Kidney glomerular epithelial cell (primary cell): ENCODE results near the gene SULF2.

Experiments
- DNase-seq: peaks from one replicate; lab custom pipeline; 2025; lab: John Stamatoyannopoulos, UW

SULF2 gene

DNA sequence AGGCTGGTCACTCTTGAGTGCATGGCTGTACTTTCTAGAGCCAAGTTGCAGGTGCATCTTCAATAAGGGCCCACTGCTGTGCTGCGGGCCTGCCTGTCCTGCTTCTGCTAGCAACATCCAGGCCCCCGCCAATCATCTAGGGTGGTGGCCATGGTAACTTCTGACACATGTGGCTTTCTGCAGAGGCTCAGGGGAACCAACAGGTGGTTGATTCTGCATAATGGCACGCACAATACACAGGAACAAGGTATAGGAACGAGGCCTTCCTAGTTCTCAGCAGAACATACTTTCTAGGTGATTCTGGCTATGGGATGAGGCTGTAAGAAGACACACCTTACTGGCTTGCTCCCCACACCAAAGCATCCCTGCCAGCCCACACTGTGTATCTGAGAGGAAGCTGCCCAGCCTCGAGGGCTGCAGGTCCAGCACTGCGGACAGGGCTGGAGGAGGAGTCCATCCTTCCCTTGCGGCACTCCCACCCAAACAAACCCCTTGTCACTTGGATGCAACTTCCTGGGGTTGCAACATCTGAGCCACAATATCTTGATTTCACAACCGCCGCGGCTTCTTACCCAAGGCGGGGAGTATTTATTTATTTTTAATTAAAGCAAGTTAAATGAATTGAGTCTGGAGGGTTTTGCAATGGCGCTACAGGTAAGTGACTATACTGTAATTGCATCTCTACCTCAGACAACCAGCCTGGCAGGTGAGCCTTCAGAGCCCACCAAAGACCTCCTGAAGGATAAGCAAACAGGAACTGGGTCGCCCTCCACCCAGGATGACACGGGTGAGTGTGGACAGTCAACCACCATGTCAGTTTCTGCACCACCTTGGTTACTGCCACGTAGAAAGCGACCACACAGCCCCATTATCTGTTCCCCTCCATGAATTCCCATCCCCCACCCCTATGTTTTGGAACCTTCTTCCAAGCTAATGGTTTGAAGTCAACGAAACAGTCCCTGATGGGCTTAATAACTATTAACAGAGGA lies 49.6 kb downstream of the SULF2 start:
- no peak for DNase-seq

DNA sequence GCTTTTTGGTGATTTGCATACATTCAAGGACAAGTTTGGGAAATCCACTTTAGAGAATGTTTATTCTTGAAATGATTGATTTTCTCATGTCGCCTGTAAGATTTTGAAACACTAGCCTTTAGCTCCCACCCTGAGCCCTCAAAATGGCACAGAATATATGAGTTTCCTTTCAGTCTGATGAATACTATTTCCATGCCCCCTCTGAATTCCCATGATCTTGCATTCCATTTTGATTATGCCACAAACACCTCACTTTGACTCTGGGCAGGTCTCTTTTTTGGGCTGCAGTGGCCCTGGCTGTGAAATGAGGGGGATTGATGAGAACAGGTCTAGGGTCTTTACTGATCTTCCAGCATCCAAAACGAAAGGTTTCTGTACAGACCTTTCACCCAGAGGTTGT lies 50.4 kb downstream of the SULF2 start:
- DNase-seq: no peak

DNA sequence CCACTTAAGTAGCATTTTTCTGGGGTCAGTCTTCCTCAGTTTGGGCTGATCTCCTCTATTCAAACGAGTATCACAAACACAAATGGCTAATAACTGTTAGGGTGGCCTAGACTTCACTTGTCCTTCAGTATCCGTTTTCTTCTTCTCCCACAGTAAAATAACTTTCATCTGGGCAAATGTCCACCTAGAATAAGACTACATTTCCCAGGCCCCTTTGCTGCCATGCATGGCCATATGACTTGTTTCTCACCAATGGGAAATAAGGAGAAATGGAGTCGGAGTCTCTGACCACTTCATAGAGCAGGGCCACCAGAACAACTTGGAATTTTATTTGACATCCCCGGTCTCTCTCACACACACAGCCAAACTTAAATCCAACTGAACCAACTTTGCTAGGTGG lies 51.4 kb downstream of the SULF2 start:
- no peak for DNase-seq

DNA sequence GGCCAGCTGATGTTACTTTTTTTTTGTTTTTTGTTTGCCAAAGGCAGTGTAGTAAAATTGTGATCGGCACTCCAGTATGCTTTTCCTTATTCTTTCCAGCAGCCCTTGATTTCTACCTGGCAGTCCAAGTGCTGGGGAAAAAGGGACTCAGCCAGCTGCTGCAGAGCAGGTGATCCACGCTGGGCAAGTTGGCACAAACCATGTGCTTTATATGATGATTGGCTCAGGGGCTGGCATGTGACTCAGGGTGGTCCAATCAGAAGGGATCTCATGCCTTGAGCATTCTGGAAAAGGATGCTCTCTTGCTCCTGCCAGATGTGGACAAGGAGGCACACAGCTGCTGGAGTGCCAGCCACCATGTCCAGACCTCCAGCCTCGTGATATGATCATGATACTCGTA lies 54.5 kb downstream of the SULF2 start:
- no peak for DNase-seq

DNA sequence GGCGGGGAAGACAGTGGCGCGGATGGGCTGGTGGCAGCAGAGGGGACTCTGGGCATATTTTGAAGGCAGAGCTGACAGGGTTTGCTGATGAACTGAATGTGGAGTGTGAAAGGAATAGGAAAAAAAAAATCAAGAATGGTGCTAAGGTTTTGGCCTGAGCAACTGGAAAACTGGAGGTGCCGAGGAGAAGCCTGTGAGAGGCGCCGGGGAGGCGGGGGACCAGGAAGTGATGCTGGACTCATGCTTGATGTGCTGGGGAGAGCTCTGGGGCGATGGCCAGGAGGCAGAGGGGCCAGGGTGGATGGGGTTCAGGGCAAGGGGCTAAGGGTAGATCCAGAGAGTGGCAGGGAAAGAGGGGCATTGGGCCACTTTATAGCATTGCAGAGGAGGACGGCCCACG lies 55.8 kb downstream of the SULF2 start:
- DNase-seq: no peak

DNA sequence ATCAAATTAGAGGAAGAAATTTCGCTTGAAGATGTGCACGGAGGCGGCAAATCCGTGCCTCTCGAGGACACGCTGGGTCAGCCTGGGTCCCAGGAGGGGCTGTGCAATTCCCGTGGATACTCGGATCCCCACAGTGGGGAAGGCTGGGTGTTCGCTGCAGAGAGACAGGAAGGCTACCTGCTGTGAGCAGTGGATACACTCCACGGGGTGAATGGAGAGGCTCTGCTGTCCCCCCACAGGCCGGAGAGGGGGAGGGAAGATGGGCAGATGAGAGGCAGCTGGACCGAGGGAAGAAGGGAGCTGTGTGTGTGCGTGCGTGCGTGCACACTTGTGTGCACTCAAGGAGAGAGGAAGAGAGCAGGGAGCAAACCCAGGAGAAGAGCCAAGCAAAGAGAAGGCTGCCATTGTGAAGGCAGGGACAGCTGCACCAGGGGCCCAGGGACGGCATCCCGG lies 57.3 kb downstream of the SULF2 start:
- no peak for DNase-seq

DNA sequence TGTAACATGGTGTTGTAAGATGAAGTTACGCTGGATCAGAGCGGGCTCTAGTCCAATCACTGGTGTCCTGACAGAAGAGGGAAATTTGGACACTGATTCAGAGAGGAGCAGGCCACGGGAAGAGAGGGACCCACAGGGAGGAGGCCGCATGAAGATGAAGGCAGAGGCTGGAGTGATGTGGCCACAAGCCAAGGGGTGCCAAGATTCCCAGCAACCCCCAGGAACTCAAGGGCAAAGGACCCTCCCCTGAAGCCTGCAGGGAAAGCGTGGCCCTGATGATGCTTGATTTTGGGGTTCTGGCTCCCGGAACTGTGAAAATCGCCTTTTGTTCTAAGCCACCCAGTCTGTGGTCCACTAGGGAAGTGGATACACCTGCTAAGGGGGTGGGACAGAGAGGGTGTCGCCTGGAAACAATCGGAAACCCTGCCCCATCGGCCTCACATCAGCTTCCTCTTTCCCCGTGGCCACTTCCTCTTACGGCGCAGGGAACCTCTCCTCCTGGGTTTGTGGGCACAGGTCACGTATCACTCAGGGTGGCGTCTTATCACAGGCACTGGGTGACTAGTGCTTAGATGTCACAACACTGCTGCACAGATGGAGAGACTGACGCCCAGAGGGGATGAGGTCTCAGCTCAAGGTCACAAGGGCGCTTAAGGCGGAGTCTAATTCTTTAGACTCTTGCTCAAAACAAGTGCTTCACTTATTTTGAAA lies 58.0 kb downstream of the SULF2 start:
- DNase-seq: no peak

DNA sequence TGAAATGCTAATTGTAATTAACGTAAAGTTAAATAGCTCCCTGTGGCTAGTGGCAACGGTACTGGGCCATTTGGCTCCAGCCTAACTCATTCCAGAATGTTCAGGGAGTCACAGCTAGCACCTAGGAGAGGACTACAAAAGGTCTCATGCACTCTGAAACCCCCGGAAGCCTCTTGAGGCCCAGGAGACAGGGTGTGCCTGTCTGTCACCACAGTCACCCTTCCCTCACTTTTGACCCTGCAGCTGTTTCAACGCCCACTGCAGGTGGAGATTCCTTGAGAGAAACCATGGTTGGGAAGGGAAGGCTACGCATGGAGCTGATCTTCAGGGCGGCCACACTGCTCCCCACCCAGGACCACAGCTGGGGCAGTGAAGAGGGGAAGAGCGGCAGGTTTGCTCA lies 58.6 kb downstream of the SULF2 start:
- DNase-seq: no peak

DNA sequence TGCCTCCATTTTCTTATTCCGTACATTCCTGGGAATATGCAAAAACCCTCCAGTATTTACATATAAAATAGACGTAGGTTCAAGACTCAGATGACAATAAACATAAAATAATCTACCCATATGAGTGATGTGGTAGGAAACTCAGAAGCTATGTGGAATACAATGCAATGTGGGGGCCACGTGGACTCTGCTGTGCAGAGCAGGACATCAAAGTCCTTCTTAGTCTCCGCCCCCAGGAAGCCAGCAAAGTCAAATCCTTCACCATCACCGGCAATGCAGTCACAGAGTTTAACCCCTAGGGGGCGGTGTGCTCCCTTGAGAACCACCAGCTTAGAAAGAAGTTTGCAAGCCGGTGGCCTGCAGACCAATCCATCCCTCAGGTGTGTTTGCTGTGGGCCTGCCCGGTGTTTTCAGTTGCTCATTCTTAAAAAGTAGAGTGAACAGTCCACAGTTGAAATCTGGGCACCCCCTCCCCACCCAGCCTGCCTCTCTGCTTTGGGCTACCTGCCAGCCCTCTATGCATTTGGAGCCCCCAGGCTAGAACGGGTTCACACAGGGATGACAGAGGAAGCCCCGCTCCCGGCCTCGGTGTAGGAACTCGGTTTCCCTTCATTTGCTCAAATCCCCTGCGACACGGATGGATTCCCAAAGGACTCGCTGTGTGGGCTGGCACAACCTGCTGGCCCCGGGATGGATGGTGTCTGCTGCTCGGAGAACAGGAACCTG lies 59.9 kb downstream of the SULF2 start:
- peak; percentile 78 for DNase-seq

DNA sequence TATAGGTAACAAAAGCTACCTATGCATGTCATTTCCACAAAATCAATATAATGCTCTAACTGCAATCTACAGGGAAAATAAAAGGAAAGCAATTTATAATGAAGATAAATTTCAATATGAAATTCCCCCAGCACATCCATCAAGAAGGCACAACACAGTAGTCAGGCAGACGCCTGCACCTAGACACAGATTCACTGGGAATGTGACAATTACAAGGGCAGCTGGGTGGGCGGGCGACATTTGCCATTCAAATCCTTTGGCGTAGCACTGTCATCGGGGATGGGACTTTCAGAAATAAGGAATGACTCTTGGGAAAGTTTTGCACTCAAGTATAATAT lies 60.4 kb downstream of the SULF2 start:
- DNase-seq: no peak

DNA sequence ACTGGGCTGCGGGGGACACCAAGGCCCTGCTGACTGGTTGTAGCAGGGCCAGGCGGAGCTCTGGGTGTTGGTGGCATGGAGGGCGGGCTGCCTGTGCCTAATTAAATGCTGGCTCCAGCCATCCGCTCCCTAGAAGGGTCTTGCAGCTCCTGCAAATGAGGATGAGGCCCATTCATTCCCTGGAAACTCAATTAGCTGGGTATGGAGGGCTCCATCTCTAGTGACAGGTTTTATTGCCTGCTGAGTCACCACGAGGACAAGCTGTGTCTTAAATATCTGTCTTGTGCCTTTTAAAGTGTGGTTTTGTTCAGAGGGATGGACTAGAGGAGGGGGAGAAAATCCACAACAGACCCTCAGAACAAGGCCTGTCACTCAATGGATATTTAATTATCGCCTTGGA lies 60.9 kb downstream of the SULF2 start:
- DNase-seq: no peak

DNA sequence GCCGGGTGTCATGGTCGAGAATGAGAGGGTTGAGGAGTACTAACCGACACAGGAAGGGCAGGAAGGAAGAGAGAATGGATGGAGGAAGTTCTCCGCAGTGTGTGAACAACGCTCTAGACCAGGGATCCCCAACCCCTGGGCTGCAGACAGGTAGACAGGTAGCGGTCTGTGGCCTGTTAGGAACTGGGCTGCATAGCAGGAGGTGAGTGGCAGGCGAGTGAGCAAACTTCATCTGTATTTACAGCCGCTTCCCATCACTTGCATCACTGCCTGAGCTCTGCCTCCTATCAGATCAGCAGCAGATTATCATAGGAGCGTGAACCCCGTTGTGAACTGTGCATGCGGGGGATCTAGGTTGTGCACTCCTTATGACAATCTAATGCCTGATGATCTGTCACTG lies 62.0 kb downstream of the SULF2 start:
- DNase-seq: no peak

DNA sequence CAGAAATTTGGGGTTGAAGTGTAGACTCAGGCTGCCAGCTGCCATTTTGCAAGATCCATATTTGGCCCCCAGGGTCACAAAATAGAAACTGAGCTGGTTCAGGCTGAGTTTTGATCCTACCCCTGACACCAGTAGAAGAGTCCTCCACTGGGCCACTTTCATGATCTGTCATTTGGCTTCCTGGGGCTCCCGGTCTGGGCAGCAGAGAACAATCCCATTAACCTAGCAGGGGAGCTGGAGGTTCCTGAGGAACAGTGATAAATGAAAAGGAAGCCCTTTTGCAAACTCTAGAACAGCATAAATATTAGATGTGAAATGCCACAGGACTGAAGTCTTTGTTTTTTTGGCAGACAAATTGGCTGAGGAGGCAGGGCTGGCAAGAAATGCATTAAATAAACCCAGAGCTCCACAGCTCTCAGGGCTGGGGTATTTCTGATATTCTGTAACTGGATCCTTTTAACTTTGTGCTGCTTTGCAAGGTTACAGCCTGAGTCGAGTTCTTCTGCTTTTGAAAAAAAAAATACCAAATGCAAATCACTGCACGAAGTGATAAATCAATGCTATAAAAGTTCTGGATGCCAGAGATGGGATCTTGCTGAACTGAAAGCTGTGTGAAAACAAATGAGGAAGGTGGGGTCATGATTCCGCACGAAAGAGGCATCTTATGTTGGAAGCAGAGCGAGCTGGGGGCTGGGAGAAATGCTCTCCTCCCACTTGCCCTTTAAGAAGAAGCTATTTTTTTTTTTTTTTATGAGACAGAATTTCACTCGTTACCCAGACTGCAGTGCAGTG lies 64.4 kb downstream of the SULF2 start:
- DNase-seq: no peak

DNA sequence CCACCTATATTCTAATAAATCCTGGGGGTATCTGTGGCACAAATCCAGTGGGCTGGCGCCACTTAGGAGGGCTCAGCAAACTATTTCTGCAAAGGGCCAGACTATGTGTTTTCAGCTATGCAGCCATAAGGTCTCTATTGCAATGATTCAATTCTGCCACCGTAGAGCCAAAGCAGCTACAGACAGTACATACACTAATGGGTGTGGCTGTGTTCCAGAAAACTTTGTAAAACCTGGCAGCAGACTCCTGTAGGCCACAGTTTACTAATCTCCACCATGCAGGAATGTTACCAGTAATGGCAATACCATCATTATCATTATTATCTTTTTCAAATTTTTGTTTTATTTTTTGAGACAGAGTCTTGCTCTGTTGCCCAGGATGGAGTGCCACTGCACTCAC lies 65.7 kb downstream of the SULF2 start:
- no peak for DNase-seq

DNA sequence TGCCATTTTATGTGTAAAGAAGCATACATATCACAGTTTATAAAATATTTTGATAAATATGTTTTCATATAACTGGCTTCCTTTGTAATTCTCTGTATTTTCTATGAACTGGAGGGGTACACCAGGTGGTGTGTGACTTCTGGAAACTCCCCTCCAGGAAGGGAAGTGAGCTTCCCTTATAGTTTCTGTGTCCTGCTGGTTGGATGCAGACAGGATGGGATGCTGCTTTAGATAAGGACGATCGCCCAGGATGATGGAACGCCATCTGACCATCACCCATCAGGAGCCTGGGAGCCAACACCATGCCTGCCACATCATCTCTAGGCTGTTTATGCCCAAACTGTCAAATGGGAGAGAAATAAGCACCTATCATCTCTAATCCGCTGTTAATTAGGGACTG lies 66.1 kb downstream of the SULF2 start:
- no peak for DNase-seq

DNA sequence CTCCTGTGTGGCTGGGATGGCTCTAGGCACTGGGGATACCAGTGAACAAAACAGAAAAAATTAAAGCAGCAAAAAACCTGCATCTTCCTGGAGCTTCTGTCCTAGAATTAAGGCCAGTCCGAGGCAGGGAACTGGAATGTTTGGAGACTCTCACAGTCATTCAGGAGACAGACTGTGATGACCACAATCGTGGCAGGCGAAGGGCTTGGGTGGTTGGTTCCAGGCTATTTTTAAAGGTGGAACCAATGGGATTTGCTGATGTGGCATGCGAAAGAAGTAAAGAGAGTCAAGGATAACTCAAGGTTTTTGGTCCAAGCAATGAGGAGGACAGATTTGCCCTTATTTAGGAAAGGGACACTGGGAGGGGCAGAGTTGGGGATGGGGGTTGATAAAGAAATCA lies 66.9 kb downstream of the SULF2 start:
- no peak for DNase-seq

DNA sequence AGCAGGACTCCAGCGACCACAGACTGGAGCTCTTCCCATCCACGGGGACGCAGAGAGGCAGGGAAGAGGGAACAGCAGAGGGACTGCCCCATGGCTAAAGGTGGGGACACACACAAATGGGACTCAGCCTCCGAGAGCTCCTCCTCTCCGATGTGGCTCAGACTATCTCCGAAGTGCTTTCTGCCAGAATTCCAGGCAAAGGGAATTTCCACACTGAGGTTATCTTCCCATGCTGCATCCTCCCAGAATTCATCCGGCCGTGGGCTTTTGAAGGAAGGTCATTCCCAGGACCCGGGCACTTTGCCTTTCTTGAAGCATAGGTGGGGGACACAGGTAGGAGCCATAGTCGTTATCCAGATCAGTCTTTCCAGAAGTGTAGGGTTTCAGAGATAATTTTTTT lies 67.9 kb downstream of the SULF2 start:
- no peak for DNase-seq

DNA sequence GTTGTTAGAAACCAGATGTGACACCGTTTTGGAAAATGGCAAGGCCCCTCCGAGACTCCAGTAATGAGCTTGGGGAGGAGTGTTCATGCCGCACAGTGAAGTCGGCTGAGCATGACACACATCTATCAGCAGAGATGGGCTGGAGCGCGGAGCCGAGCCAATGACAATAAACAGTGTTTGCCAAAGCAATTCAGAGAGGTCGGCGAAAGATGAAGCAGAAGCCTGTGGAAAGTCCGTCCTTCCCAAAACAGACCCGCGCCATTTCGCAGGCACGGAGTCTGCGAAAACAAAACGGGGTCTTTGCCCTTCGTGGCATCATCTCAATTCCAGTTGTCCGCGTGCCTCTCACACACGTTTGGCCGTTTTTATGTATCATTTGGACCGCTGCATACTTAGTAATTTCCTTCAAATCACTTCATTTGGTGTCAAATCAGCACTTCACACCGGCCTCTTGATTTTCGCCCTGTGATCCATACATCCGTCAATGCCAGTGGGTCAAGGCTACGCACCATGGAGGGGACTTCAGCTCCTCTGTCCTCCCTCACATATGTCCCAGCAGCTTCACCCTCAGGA lies 71.3 kb downstream of the SULF2 start:
- DNase-seq: peak; percentile 37

DNA sequence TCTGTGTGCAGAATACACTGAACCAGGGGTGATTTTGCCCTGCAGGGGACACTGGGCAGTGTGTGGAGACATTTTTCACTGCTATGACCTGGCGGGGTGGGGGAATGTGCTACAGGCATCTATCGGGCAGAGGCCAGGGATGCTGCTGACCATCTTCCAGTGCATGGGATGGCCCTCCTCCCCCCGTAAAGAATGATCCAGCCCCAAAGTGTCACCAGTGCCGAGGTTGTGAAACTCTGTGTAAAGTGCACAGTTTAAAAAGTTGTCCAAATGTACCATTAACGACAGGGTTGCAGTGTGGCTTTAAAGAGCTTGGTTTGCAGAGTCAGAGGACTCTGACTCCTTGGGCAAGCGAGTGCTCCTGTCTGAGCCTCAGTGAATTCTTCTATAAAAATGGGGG lies 72.1 kb downstream of the SULF2 start:
- DNase-seq: no peak

DNA sequence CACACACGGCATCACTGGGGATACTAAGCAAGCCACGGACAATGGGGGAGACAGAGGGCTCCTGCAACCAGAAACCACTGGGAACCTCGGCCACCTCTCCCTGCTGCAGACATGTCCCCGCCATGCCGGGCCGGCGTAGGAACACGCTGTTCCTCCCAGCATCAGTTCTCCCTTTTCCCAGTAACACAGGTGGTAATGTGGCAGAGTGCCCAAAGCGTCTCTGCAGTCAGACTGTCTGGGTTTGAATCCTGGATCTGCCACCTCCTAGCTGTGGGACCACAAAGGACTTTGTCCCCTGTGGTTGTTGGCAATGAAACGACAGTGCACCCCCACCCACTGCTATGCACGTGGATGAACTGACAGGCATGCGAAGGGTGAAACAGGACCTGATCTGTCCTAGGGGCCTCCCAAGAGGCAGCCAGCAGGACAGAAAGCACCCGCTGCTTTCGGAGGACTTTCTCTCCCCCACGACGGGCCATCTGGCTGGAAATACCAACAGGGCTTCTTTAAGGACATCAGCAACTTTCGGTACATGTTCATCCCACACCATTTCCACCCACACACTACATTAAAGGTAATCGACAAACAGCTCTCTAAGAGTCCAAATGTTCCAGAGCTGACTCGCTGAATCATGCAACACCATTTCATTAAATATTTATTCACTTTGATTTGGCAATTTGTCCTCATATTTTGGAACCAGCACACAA lies 74.1 kb downstream of the SULF2 start:
- no peak for DNase-seq

DNA sequence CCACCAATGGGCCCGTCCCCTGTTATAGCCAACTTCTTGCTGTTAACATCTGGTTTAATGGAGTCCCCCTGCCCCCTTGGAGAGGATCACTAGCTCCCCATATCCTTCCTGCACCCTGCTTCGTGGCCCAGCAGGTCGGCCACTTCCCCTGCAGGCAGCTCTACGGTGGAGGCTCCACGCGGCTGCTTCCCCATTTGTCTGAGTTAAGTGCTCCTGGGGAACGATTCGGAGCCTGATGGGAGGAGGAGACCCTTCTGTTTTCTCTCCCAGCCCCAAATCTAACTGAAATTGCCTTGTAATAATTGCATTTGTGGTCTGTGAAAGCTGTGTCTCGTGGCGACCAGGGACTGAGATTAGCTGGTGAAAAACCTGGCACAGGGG lies 74.6 kb downstream of the SULF2 start:
- no peak for DNase-seq
